Thyroid gland (tissue), 4 donors: ENCODE results near the gene WDR26.
"Not testable (repeated sequence)": the region's sequence is repeated elsewhere in the genome, so short reads cannot be mapped to it uniquely, and the experiment has no call there.

Experiments used
- POLR2A ChIP-seq, 2 donors: fragments of 450-650 bp; IDR thresholded peaks; one replicate each; pipeline ENCODE4 v1.6.1; 2017; ENCODE audit warnings: antibody characterized with exemption in 2 of 2, mild to moderate bottlenecking in 2 of 2, moderate library complexity in 1 of 2
- TF ChIP-seq, protein P1 (sequence below), 6 experiments: fragments of 200-600 bp in 3 of 6; fragments of 450-650 bp in 3 of 6; sonication (generic) in 3 of 6; IDR thresholded peaks; one replicate each; pipeline ENCODE4 v1.5.1; 2016 to 2019; ENCODE audit warnings: antibody characterized with exemption in 6 of 6, mild to moderate bottlenecking in 2 of 6, inconsistent platforms in 1 of 6, moderate library complexity in 1 of 6

GRCh38 chr1:224340453-224341384 is 93.9 kb downstream of the WDR26 start:
- TF ChIP-seq, protein P1, sequence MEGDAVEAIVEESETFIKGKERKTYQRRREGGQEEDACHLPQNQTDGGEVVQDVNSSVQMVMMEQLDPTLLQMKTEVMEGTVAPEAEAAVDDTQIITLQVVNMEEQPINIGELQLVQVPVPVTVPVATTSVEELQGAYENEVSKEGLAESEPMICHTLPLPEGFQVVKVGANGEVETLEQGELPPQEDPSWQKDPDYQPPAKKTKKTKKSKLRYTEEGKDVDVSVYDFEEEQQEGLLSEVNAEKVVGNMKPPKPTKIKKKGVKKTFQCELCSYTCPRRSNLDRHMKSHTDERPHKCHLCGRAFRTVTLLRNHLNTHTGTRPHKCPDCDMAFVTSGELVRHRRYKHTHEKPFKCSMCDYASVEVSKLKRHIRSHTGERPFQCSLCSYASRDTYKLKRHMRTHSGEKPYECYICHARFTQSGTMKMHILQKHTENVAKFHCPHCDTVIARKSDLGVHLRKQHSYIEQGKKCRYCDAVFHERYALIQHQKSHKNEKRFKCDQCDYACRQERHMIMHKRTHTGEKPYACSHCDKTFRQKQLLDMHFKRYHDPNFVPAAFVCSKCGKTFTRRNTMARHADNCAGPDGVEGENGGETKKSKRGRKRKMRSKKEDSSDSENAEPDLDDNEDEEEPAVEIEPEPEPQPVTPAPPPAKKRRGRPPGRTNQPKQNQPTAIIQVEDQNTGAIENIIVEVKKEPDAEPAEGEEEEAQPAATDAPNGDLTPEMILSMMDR (IDR thresholded peaks at IDR 0.05), result not testable (repeated sequence)
- not testable (repeated sequence) for TF ChIP-seq POLR2A (IDR thresholded peaks at IDR 0.05)
